ENCODE measurements around the gene FAM114A1.

DNA sequence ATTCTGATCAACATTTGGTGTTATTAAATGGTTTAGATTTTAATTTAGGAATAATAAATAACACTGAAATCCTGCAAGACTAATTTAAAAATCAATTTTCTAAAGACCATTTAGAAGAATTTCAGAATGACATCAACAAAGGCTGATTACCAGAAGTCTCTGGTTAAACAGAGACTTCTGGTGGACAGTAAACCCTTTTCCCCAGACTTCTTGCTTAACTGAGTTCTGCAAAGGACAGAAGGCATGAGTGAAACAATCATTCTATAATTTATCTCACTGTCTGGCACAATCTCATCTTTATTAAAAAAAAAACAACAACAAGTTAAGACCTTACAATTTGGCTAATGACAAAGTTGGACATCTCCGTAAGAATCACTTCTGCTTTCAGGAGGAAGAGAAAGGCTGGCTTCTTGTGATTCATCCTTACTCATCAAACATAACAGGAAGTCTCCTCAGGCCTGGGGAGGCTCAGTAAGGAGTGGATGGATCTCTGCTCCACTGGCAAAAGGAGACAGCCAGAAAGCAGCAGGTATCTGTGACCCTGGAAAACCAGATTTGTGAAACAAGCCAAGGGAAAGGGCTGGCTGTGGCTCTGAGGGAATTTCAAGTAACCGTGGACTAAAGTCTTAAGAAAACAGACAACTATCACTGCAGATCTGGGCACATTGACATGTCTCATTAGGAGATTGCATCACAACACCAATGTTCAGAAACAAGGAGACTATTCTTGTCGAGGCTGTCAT is 10.1 kb upstream of the FAM114A1 start:
- TF ChIP-seq EZH2 (IDR thresholded peaks at IDR 0.05; ENCODE audit: borderline replicate concordance), result no peak
- TF ChIP-seq, protein P1, sequence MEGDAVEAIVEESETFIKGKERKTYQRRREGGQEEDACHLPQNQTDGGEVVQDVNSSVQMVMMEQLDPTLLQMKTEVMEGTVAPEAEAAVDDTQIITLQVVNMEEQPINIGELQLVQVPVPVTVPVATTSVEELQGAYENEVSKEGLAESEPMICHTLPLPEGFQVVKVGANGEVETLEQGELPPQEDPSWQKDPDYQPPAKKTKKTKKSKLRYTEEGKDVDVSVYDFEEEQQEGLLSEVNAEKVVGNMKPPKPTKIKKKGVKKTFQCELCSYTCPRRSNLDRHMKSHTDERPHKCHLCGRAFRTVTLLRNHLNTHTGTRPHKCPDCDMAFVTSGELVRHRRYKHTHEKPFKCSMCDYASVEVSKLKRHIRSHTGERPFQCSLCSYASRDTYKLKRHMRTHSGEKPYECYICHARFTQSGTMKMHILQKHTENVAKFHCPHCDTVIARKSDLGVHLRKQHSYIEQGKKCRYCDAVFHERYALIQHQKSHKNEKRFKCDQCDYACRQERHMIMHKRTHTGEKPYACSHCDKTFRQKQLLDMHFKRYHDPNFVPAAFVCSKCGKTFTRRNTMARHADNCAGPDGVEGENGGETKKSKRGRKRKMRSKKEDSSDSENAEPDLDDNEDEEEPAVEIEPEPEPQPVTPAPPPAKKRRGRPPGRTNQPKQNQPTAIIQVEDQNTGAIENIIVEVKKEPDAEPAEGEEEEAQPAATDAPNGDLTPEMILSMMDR (IDR thresholded peaks at IDR 0.05; ENCODE audit: poor library complexity), result no peak
